WERI-Rb-1 (cell line): ENCODE measurements around the gene FMO1.
A peak's percentile ranks its signal among the peaks of the same experiment; 100 is the strongest.
"Not testable (repeated sequence)": the region's sequence is repeated elsewhere in the genome, so short reads cannot be mapped to it uniquely, and the experiment has no call there.

Source experiments
- DNase-seq: peaks from one replicate; pipeline ENCODE4 v3.0.0-alpha.2; 2020
- H3K27ac ChIP-seq: fragments of 250-450 bp; sonication (Bioruptor Pico); 2 replicates; pipeline ENCODE4 v1.5.1; 2020; ENCODE audit warnings: mild to moderate bottlenecking, moderate library complexity
- H3K27me3 ChIP-seq: fragments of 250-450 bp; sonication (Bioruptor Pico); 2 replicates; pipeline ENCODE4 v1.5.1; 2021; ENCODE audit warnings: mild to moderate bottlenecking, low read depth, moderate library complexity; ENCODE audit not compliant: insufficient read depth, severe bottlenecking
- H3K36me3 ChIP-seq: fragments of 250-450 bp; sonication (Bioruptor Pico); 2 replicates; pipeline ENCODE4 v1.5.1; 2020; ENCODE audit warnings: mild to moderate bottlenecking, moderate library complexity
- H3K4me3 ChIP-seq: 2 replicates; pipeline ENCODE4 v1.5.1; 2011; ENCODE audit warnings: low read depth, mild to moderate bottlenecking, control low read depth, low read length
- H3K9me3 ChIP-seq: fragments of 250-450 bp; sonication (Bioruptor Pico); 2 replicates; pipeline ENCODE4 v1.5.1; 2021; ENCODE audit warnings: mild to moderate bottlenecking, moderate library complexity; ENCODE audit not compliant: severe bottlenecking
- CTCF ChIP-seq: IDR thresholded peaks from 2 replicates; pipeline ENCODE4 v1.5.1; 2011; ENCODE audit warnings: low read depth, mild to moderate bottlenecking, control low read depth, inconsistent platforms, low read length

Gene FMO1

GRCh38 chr1:171279234-171279633, 30.9 kb downstream of the FMO1 start:
- no peak overlapping the region for H3K27ac ChIP-seq
- H3K27me3 ChIP-seq: no peaks in the 10 kb centered on the region
- no peaks in the 10 kb centered on the region for H3K9me3 ChIP-seq
- TF ChIP-seq CTCF: no peak
- no peak overlapping the region for H3K4me3 ChIP-seq
- no peak for DNase-seq
- H3K36me3 ChIP-seq: no peaks in the 10 kb centered on the region

GRCh38 chr1:171279678-171280077, 31.4 kb downstream of the FMO1 start:
- Histone ChIP-seq H3K9me3 (no peaks in the 10 kb centered on the region), H3K4me3 (no peak overlapping the region), H3K36me3 (no peaks in the 10 kb centered on the region), H3K27ac (no peak overlapping the region), H3K27me3 (no peaks in the 10 kb centered on the region)
- TF ChIP-seq CTCF: no peak
- DNase-seq: no peak

- no peak overlapping the region for H3K27ac ChIP-seq
- no peaks in the 10 kb centered on the region for H3K27me3 ChIP-seq
- H3K36me3 ChIP-seq: no peaks in the 10 kb centered on the region
Observed at GRCh38 chr1:171280599-171280998, 32.3 kb downstream of the FMO1 start.

GRCh38 chr1:171286032-171286705, 37.9 kb downstream of the FMO1 start:
- no peak overlapping the region for H3K4me3 ChIP-seq
- no peak for TF ChIP-seq CTCF
- DNase-seq: no peak
- no peaks in the 10 kb centered on the region for H3K9me3 ChIP-seq
- no peak overlapping the region for H3K27ac ChIP-seq
- H3K36me3 ChIP-seq: no peaks in the 10 kb centered on the region
- no peaks in the 10 kb centered on the region for H3K27me3 ChIP-seq

More at GRCh38 chr1:171280599-171280998, 32.3 kb downstream of the FMO1 start:
- H3K9me3 ChIP-seq: no peaks in the 10 kb centered on the region
- TF ChIP-seq CTCF: no peak
- H3K4me3 ChIP-seq: no peak overlapping the region
- DNase-seq: no peak

- Histone ChIP-seq H3K27ac (peak overlapping the region; percentile 78), H3K9me3 (no peaks in the 10 kb centered on the region)
- TF ChIP-seq CTCF: no peak
Observed at GRCh38 chr1:171290621-171291020, 42.3 kb downstream of the FMO1 start.

GRCh38 chr1:171292799-171293198, 44.5 kb downstream of the FMO1 start:
- no peaks in the 10 kb centered on the region for H3K27me3 ChIP-seq
- no peak for DNase-seq

More at GRCh38 chr1:171290621-171291020, 42.3 kb downstream of the FMO1 start:
- Histone ChIP-seq H3K4me3 (no peak overlapping the region), H3K36me3 (no peaks in the 10 kb centered on the region), H3K27me3 (no peaks in the 10 kb centered on the region)
- peak; percentile 75 for DNase-seq

GRCh38 chr1:171295383-171295782, 47.1 kb downstream of the FMO1 start:
- not testable (repeated sequence) for H3K27ac ChIP-seq, H3K36me3 ChIP-seq, DNase-seq, H3K9me3 ChIP-seq, H3K4me3 ChIP-seq, H3K27me3 ChIP-seq

More at GRCh38 chr1:171292799-171293198, 44.5 kb downstream of the FMO1 start:
- Histone ChIP-seq H3K27ac (no peak overlapping the region), H3K36me3 (no peaks in the 10 kb centered on the region), H3K4me3 (no peak overlapping the region), H3K9me3 (no peaks in the 10 kb centered on the region)
- no peak for TF ChIP-seq CTCF
